NCI-H2107 treated with DMSO at 0.1 percent for 48 hours (cell line): ENCODE results near the gene STPG4.

Experiments used
- DNase-seq: peaks from one replicate; lab custom pipeline; 2025; ENCODE audit not compliant: unreplicated experiment; lab: John Stamatoyannopoulos, UW

The STPG4 gene

GRCh38 chr2:47073217-47073616 lies 81.9 kb downstream of the STPG4 start:
- no peak for DNase-seq

- no peak for DNase-seq
Measured at GRCh38 chr2:47072728-47073191, 82.3 kb downstream of the STPG4 start.

DNA sequence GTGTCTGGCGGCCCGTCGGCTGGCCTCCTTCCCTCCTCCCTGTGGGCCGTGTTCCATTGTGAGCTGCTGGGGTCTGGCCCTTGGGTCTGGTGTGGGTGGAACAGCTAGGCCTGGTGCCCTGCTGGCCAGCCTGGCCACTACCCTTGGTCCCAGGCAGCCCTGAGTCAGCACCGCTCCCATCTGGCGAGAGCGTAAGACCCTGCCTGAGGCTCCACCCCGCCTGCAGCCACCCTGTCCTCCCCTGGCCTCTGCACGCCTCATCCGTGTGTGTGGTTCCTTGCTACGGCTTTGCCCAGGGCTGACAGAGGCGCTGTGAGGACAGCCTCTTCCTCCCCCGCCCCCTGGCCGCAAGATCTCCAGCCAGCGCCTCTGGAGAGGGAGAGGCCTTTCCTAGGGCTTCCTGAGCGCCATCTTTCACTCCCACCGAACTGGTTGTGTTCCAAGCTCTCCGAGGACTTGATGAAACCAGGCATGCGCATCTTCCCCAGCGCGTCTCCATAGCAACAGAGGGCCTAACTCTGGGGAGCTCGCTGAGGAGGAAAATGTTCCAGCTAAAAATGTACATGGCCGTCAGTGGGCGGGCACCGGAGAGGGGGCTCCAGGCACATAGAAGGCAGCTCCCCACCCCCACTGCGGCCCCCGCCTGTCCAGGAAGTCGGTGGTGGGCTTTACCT lies 83.0 kb downstream of the STPG4 start:
- no peak for DNase-seq

DNA sequence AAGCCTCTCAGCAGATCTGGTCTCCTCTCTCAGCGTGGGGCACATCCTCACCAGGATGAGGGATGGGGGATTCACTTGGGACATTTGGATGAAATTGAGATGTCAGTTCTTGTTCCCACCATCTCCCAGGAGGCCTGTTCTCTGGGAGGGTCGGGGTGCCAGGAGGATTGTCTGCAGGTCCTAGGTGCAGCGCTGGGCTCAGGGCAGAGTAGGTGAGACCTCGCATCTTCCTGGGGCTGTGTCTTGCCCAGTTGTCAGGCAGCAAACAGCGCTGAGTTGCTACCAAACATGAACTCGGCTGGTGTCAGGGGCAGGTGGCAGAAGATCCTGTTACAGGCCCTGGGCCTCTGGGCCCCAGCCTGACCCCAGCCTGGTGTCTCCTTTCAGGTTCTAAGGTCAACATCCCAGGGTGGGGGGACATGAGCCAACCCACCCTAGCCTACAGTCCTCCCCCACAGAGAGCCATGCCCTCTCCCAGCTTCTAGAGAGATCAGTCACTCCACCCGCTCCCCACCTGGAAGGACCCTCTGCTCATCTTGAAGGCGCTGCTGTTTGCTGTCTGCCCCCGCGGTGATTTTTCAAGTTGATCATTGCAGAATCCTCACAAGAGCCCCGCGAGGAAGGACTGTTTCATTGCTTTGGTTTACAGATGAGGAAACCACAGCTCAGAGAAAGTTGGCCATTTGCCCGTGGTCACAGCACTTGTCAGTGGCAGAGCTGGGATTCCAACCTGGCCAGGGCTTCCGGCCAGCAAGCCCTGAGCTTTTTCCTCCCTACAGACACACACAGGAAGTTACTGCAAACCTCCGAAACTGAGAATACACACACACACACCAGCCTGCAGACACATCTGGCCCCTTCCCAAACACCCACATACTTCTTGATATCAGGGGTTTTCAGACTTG lies 83.9 kb downstream of the STPG4 start:
- no peak for DNase-seq

GRCh38 chr2:47070155-47070919 lies 84.8 kb downstream of the STPG4 start:
- no peak for DNase-seq

DNA sequence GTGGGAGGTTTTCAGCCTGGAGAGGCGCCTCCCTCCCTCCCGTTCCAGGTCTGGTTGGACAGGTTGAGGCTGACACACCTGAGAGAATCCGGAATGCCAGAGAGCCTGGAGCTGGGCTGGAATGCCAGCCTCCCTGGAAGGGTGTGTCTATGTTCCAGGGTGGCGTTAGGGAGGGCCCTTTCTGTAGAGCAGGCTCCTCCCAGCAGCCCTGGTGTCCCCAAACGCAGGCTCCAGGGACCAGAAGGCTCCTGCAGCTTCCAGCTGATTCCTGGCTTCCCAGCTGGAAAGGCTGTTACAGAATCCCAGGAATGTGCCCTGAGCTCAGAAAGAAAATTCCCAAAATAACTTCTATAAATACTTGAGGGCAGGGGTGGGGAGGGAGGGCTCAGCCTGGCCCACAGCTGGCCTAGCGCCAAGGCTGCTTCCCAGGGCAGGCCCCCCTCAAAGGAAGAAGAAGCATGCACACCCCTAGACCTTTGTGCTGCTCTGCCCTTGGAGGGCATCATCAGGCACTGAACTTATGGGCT lies 85.4 kb downstream of the STPG4 start:
- no peak for DNase-seq

DNA sequence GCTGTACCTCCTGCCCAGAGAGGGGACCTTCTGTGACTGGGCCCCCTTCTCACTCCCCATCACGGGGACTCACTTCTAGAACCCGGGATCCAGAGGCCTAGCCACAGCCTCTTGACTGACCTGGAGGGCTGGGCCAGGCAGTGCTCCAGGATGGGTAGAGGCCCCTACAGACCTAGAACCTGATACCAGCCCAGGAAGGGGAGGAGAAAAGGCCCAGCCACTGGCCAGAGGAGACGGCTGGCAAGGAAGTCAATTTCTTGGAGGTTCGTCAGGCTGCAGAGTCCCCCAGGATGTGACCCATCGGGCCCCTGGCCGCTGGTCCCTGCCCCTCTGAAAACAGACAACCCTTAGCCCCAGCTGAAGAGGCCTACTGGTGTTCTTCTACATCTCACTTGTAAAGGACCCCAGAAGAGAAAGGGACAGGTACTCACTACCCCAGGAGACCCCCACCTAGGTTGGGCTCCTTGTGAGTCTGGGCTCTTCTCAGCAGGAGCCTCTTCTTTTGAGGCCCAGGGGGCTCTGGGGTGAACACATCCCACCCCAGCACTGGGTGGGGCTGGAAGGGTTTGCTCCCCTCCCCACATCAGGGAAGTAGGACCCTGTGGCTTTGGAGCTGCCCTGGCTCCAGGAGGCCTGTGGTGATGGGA lies 86.0 kb downstream of the STPG4 start:
- no peak for DNase-seq

GRCh38 chr2:47067788-47068407 lies 87.2 kb downstream of the STPG4 start:
- no peak for DNase-seq

GRCh38 chr2:47065771-47066380 lies 89.2 kb downstream of the STPG4 start:
- no peak for DNase-seq

- no peak for DNase-seq
Measured at GRCh38 chr2:47065343-47065742, 89.8 kb downstream of the STPG4 start.

GRCh38 chr2:47064106-47064505 lies 91.0 kb downstream of the STPG4 start:
- DNase-seq: no peak

DNA sequence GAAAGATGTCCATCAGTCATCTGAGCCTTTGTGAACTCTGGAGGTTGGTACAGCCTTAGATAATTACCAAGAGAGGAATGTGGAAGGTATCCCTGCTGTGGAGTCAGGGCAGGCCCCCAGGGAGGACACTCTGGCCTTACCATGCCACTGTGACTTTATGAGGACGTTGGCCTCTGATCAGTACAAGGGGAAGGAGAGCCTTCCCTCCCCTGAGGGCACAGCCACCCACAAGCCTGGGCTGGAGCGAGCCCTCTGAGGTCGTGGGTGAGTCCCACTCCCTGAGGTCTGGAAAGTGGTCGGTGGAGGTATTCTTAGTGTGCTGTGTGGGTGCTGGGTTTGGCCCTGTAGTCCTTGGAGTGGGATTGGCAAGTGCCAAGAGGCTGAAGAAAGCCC lies 91.6 kb downstream of the STPG4 start:
- no peak for DNase-seq

DNA sequence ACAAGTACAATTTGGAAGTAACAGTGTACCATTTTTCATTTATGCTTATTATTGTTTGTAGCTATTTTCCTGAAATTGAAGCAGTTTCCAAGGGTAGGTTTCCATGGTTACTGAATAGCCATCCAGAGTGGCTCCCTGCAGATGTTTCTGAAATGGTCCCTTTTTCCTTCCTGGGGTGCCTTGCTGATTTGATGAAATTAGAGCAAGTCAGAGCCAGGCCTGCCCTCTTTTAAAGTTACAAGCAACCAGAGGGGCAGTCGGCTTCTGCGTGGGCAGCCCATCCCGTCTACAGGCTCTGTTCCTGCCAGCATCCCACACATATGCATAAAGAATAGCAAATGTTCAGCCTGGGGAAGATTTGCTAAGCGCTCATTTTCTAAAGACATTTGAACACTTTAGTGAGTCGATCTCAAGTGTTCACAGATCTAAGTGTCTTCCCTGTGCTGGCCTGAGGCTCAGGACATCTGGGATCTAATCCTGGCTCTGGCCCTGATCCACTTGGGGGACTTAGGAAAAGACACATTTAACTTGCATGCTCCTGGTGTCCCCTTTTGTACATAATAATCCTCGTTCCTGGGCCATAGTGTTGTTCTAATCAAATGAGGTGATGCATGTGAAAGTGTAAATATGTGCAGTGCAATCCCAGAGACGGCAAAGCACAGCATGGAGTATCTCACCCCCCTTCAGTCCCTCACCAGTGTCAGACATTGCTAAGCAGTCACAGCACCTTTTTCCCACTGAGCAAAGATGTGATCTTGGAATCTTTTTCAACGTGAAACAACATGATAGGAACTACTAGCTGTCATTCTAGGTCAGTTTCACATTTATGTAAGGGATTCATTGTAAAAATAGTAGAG lies 92.2 kb downstream of the STPG4 start:
- no peak for DNase-seq

- DNase-seq: no peak
Measured at GRCh38 chr2:47061944-47062678, 93.0 kb downstream of the STPG4 start.

DNA sequence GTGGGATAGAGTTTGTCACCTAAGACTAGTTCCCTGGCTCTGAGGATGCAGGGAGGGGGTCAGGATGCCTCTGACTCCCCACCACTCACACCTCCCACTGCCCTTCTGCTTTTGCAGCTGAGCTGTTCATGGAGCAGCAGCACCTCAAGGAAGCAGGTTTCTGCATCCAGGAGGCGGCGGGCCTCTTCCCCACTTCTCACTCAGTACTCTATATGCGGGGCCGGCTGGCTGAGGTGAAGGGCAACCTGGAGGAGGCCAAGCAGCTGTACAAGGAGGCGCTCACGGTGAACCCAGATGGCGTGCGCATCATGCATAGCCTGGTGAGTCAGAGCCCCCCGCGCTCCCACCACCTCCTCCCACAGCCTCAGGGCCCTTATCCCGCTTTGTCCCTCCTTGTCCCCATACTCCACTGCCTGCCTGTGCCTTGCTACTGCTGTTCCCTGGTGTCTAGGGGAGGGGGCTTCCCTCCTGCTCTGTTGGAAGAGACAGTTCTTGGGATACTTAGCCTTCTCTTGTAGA lies 94.4 kb downstream of the STPG4 start:
- no peak for DNase-seq

DNA sequence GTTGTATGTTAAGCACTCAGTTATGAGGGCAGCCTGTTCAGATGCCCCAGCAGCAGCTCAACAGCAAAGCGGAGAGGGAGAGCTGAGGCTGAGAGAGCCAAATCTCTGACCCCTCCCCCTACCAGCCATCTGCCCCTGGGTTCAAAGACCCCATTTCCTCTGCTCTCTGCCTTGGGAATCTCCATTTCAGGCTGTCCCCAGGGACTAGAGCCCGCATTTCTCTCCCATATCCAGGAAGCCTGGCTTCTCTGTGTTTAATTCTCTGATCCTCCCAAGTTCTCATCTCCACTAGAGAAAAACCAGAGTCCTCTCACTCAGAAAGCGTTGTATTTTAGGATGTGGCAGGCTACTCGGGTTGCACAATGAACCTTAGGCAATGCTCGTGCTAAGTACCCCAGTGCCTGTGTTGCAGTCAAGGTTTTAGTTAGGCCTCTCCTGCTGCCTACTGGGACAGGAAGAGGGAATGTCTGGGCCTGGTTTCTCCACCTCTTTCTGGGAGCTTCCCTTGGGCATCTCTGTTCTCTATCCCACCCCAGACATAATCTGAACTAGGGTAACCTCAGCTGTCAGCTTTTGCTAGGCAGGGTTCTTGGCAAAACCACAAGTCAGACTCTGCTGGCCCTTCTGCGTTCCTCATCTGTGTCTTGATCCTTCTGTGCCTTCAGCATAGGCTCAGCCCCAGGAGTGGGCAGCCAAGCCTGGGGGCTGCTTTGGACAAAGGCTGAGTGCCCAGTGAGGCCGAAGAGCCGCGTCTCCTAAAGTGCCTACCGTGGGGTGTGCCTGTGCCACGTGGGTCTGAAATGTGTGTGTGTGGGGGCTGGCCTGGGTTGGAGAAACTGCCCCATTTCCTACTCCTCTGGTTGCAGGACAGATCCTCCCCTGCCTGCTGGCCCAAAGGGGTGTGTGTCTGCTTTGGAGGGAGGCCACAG lies 96.8 kb downstream of the STPG4 start:
- DNase-seq: no peak

DNA sequence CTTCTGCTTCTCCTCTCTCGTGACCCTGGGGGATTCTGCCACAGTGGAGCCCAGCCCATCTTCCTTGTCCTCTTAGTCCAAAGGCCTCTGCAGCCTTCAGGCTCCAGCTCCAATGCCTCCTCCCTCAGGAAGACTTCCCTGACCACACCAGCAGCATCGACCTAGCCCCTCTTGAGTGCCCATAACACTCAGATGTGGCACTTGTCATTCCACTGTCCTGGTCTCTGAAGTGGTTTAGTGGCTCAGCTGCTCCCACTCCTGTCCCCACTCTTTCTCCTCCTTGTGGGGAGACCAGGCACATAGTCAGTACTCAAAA lies 97.5 kb downstream of the STPG4 start:
- no peak for DNase-seq
